KG1 (cell line): ENCODE measurements around the gene PPP1R12C.

Experiments
- DNase-seq: peaks from one replicate; lab custom pipeline; 2025; lab: John Stamatoyannopoulos, UW

The PPP1R12C gene

DNA sequence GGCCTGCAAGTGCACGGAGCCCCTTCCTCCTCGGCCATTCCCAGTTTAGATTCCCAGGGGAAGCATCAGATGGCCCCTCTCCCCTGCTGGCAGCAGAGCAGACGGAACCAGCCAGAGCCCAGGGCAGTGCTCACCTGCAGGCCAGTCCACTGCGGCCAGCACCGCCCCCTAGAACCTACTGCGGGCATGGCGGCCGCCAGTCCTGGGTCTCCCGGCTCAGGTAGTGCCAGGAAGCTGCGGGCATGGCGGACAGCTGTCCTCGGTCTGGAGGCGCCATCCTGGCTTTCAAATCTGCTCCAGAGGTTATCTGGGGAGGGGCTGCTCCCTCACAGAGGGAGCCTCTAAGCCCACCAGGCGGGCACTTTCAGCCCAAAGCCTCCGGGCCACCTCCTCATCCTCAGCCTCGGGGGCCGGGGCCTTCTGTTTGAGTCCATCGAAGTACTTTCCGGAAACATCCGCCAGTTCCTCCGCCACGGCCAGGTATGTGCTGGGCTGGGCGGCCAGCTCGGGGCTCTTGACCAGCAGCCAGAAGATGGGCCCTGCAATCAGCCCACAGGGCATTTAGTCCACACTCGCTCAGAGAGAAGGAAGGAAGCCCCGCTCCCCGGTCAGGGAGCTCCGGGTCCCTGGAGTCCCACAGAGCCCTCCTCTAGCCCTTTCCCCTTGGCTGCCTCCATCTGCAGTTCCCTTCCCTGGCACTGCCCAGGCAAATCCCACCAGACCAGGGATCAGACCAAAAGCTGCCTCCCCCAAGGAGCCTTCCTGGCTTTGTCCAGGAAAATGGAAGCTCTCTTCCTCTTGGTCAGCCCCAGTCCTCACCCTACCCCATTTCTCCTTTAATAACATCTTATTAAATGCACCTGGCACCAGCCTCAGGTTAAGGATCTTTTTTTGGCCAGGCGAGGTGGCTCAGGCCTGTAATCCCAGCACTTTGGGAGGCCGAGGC lies 72.4 kb downstream of the PPP1R12C start:
- DNase-seq = no peak

DNA sequence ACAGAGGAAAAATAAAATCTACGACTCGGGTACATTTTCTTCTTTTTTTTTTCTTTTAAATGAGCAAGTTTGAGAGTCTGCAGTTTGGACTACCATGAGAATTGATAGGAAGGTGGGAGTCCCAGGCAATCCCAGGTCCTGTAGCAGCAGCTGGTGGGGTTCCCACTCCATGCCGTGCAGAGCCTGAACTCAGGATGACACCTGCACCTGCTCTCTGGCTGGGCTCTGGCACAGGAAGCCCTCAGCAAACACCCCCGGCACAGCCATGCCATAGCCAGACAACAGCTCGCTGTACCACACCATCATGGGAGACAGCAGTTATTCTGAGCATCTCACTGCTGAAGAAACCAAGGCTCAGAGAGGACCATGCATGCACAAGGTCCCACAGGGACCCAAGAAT lies 73.2 kb downstream of the PPP1R12C start:
- no peak for DNase-seq

DNA sequence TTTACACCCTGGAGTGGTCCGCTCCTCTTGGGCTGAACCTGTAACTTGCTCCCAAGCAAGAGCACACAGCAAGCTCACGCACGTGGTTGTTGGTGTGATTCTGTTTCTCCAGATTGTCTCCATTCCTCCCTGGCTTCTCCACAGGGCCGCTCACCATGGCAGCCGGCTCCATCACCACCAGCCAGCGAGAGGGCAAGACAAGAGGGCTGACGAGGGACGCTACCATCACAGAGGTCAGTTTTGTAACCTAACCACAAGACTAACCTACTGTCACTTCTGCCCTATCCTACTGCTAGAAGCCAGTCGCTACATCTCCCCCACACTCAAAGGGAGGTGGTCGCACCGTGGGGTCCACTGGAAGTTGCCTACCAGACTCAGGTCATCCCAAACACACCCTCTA lies 74.7 kb downstream of the PPP1R12C start:
- DNase-seq = no peak

DNA sequence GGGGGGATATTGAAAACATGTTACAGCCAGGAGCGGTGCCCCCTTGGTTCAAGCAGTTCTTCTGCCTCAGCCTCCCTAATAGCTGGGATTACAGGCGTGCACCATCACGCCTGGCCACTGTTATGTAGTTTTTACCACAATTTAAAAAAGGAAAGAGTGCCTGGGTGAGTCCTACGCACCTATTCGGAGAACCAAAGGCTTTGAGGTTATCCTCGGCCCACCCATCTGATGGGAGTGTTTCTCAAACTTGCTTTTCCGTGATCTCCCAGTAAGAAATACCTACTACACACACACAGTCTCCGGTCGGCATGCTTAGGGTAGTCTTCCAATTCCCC lies 75.1 kb downstream of the PPP1R12C start:
- peak; percentile 82 for DNase-seq

DNA sequence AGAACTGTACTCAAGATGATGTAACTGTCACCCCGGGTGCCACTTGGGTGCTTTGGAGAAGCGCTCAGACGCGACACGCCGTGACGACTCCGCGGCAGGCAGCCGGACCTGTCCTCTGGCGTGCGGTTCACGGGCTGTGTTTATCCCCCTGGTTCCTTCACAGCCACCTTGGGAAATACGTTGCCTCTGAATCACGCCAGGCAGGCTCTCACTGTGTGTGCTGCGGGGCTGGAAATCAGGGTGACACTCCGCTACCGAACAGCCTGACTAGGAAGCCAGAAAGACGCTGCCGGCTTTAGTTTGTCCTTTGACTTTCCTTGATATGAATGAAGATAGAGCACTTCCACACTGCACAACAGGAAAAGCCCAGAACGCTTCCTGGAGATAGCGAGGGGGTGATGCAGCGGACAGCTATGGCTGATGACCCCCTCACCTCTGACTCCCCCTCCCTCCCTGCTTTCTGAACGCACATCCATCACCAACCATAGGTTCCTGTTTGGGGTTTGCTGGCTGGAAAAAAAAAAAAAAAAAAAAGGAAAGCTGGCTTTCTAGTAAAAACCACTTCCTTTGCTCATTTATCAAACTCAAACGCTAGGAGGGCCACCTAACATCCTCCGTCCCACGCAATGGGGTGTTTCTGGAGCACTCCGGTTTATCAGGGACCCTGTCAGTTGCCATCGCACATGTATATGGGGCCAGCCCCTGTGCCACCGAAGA lies 75.7 kb downstream of the PPP1R12C start:
- DNase-seq = peak; percentile 93

DNA sequence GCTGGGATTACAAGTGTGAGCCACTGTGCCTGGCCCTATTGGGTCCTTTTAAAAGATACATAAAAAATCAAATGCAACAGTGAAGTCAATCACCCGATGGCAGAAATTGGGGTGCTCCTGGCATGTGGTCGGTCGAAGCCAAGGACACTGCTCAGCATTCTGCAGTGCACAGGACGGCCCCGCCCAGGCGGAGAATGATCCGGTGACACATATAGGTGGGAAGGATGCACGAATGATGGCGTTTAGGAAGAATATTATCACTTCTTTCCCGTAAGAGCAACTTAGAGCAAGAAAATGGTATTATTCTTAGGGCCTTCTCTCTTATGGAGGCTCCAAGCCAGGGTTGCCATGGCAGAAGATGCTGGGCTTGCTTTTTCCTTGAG lies 76.2 kb downstream of the PPP1R12C start:
- no peak for DNase-seq
